ENCODE data around the gene SRPK2. TPM values are rescaled to one million over a fixed set of nuclear protein-coding genes. Genes with fewer than 3 reads are reported as not detected.
"Not testable (repeated sequence)": the region's sequence is repeated elsewhere in the genome, so short reads cannot be mapped to it uniquely, and the experiment has no call there.

Gene SRPK2
- total RNA-seq, 1 donor from 2014 or later = 47.1 TPM

- intact Hi-C loops (cut with DNase I) = no loop called here
- no peak overlapping the region for H3K27ac ChIP-seq
- no peak for DNase-seq (ENCODE audit: extremely low spot score in 2 of 2)
Measured at GRCh38 chr7:105244594-105244993, 144.1 kb downstream of the SRPK2 start.

GRCh38 chr7:105241198-105241597 lies 147.5 kb downstream of the SRPK2 start:
- H3K27ac ChIP-seq = no peak overlapping the region
- H3K4me1 ChIP-seq = peaks cover 37% of the 10 kb centered on the region
- no peak overlapping the region for H3K4me3 ChIP-seq
- no peak for DNase-seq (ENCODE audit: extremely low spot score in 2 of 2)
- H3K27me3 ChIP-seq = no peaks in the 10 kb centered on the region
- no peaks in the 10 kb centered on the region for H3K9me3 ChIP-seq
- TF ChIP-seq POLR2AphosphoS5 (IDR thresholded peaks at IDR 0.05; ENCODE audit: insufficient read depth in 1 of 2, low read depth in 1 of 2) (no peak), POLR2A (IDR thresholded peaks at IDR 0.05) (no peak), CTCF (IDR thresholded peaks at IDR 0.05) (no peak)
- intact Hi-C loops (cut with DNase I) = no loop called here
- H3K36me3 ChIP-seq = no peaks in the 10 kb centered on the region

More at GRCh38 chr7:105244594-105244993, 144.1 kb downstream of the SRPK2 start:
- H3K4me1 ChIP-seq = peaks cover 18% of the 10 kb centered on the region
- no peaks in the 10 kb centered on the region for H3K27me3 ChIP-seq
- H3K4me3 ChIP-seq = no peak overlapping the region
- H3K36me3 ChIP-seq = no peaks in the 10 kb centered on the region
- no peaks in the 10 kb centered on the region for H3K9me3 ChIP-seq
- TF ChIP-seq CTCF (IDR thresholded peaks at IDR 0.05) = no peak
- no peak for TF ChIP-seq POLR2AphosphoS5 (IDR thresholded peaks at IDR 0.05; ENCODE audit: insufficient read depth in 1 of 2, low read depth in 1 of 2)
- no peak for TF ChIP-seq POLR2A (IDR thresholded peaks at IDR 0.05)

GRCh38 chr7:105238198-105238765 lies 150.4 kb downstream of the SRPK2 start:
- DNase-seq (ENCODE audit: extremely low spot score in 2 of 2) = no peak
- no peak overlapping the region for H3K4me3 ChIP-seq
- H3K27ac ChIP-seq = no peak overlapping the region
- no peaks in the 10 kb centered on the region for H3K9me3 ChIP-seq
- no peaks in the 10 kb centered on the region for H3K27me3 ChIP-seq
- peaks cover 19% of the 10 kb centered on the region for H3K4me1 ChIP-seq
- no peaks in the 10 kb centered on the region for H3K36me3 ChIP-seq
- TF ChIP-seq POLR2AphosphoS5 (IDR thresholded peaks at IDR 0.05; ENCODE audit: insufficient read depth in 1 of 2, low read depth in 1 of 2) (no peak), CTCF (IDR thresholded peaks at IDR 0.05) (no peak), POLR2A (IDR thresholded peaks at IDR 0.05) (no peak)
- intact Hi-C loops (cut with DNase I) = no loop called here

GRCh38 chr7:105234886-105235285 lies 153.8 kb downstream of the SRPK2 start:
- Histone ChIP-seq H3K27me3 (no peaks in the 10 kb centered on the region), H3K27ac (no peak overlapping the region), H3K4me3 (no peak overlapping the region), H3K36me3 (no peaks in the 10 kb centered on the region), H3K4me1 (peaks cover 19% of the 10 kb centered on the region), H3K9me3 (no peaks in the 10 kb centered on the region)
- TF ChIP-seq CTCF (IDR thresholded peaks at IDR 0.05) (no peak), POLR2AphosphoS5 (IDR thresholded peaks at IDR 0.05; ENCODE audit: insufficient read depth in 1 of 2, low read depth in 1 of 2) (no peak), POLR2A (IDR thresholded peaks at IDR 0.05) (no peak)
- no peak for DNase-seq (ENCODE audit: extremely low spot score in 2 of 2)
- intact Hi-C loops (cut with DNase I) = no loop called here

- H3K4me1 ChIP-seq = peaks cover 14% of the 10 kb centered on the region
- H3K9me3 ChIP-seq; intact Hi-C loops (cut with DNase I); H3K27me3 ChIP-seq; H3K27ac ChIP-seq; H3K36me3 ChIP-seq; DNase-seq (ENCODE audit: extremely low spot score in 2 of 2); H3K4me3 ChIP-seq: not testable (repeated sequence)
Measured at GRCh38 chr7:105232829-105233291, 155.9 kb downstream of the SRPK2 start.
